Anterior cingulate cortex (tissue), 58 donors: ENCODE data around the gene ID2.
"Not testable (repeated sequence)": the region's sequence is repeated elsewhere in the genome, so short reads cannot be mapped to it uniquely, and the experiment has no call there.

Experiments
- DNase-seq, 58 donors: peaks; one replicate each; lab custom pipeline; 2025; lab: John Stamatoyannopoulos, UW

Gene ID2

DNA sequence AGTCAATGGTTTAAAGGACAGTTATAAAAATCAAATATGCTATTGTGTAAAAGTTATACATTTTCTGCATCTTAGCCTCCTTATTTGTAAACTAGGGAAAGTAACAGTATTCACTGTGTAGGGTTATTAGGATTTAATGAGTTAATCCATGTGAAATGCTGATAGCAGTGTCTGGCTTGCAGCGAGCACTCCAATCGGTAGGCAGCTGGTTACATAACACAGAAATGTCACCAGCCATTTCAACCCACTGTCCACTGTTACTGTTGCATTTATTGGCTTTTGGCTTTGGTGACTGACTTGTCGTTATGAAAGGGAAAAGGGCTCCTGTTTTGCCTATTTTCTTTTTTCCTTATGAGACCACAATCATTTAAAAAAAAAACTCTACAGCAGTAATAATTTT is 38.9 kb downstream of the ID2 start:
- DNase-seq: no peak

DNA sequence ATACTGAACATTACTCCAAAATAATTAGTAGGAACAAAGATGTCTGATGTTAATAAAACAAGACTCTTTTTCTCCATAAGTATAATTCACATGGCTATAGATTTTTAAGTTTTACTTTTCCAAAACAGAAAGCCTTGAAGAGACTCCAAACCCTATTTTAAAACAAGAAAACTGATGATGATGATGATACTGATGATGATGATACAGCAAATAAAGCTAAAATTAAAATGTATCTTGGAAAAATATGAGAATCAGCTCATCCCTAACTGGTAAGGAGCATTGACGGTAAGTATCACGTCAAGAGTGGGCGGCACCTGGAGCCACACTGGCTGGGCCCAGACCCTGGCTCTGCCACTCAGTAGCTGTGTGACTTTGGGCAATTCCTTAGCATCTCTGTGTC is 39.6 kb downstream of the ID2 start:
- DNase-seq: no peak

DNA sequence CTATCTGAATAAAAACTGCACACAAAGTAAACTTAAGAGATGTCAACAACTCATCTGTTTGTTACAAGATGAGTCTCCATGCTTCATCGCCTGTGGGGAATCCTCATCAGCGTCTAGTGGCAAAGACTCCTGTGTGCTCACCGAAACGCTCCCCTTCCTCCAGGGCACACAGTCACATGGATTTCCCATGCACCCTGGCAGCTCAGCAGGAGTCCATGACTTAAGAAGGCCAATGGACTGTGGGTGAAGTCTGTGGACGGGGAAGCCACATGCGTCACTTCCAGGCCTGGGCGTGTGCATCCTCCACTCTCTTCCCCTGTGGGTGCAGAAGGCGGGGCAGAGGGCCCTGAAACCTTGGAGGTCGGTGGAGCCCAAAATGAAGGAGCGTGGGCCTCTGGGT is 41.1 kb downstream of the ID2 start:
- no peak for DNase-seq

DNA sequence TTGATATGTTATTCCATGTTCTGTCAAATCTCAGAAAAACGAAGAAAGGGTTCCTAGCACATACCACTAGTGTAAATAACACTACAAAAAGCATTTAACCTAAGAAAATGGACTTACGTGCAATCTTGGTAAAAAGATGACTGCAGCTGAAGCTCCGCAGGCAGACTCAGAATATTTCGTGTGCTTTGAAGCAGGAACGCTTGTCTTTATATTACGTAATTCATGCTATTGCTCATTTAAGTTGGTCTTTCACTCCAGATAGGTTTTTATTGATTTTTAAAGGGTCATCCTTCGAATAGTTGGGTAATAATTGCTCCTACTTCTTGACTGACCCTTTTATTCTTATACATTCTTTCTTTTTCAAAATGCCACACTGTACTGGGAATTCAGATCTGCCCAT is 44.0 kb downstream of the ID2 start:
- no peak for DNase-seq

DNA sequence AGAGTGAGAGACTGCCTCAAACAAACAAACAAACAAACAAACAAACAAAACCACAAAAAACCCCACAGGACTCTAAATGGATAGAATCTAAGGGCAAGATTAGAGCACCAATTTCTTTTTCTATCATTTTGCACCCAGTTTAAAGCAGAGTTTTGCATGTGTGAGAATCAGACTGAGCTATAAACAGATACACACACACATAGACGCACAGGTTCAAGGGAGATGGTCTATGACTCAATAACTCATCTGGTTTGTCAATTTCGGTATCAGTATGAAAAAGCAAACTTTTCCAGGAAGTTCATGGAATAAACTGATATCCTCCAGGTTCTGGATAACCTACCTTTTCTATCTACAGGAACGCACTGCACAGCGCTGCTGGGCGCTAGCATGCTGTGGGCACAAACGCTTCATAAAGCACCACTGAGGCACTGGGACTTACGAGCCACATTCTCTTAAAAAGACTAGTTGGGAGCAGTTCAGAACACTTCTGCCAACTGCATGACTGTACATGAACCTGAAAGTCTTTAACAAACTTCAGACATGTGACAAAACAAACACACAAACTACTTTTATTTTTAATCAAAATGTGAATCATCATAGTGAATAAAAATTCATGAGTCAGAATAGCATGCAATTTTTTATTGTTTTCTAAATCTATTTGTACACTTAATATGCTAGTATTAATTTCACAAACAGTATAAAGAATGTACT is 46.6 kb downstream of the ID2 start:
- DNase-seq: no peak

DNA sequence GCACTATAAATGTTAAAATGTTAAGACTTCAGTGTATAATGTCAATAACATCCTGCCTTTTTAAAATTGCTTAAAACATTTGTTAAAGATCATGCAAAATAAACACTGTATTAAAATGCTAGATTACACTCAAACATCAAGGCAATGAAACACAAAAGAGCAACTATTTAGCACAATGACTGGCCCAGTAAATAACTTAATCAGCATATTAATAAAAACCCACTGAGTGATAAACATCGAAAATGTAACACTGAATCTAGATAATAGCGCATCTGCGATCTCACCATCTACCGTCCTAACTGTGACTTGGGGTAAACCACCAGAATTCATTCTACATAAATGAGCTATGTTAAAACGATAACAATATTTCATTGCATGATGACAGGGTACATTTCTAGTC is 47.2 kb downstream of the ID2 start:
- not testable (repeated sequence) for DNase-seq

DNA sequence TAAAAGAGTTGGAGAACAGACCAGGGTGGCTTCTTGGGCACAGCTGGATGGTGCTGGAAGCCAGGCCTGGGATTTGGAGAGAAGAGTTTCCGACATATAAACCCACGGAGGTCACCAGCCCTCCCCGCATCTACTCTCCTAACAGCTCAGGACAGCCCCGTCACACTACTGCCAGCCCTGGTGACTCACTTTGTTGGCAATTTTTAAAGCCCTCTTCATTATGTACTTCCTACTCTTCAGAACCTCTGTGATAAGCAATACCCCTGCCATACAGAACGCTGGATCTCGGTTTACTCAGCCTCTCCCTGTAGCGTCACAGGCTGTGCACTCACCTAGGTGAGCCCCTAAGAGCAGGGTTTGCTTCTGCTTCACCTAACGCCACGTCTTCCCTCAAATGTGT is 48.1 kb downstream of the ID2 start:
- DNase-seq: peak in 1 of 58 donors; percentile 3

DNA sequence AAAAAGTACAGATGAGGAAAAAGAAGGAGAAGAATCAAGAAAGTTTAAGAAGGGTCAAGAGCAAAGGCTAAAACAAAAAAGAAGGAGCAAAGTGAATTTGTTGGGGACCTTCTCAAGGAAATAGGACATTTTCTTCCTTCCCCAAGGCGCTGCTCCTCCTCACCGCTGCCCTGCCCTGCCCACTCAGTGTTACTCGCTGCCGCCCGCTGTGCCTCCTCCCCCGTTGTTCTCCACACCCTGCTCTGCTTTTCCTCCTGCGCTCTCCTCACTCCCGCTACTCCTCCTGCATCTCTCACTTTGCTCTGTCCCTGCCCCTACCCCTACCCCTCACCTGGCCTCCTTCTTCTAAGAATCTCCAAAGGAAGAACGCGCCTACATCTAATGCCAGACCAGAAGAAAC is 50.7 kb downstream of the ID2 start:
- DNase-seq: no peak
